D341Med (cell line): ENCODE results near the gene ITPRIP.

ENCODE experiments used
- DNase-seq: peaks from one replicate; pipeline ENCODE4 v3.0.0; 2012; ENCODE audit warnings: low spot score

Gene ITPRIP

GRCh38 chr10:104340641-104341040, 2.4 kb upstream of the ITPRIP start:
- DNase-seq: no peak

DNA sequence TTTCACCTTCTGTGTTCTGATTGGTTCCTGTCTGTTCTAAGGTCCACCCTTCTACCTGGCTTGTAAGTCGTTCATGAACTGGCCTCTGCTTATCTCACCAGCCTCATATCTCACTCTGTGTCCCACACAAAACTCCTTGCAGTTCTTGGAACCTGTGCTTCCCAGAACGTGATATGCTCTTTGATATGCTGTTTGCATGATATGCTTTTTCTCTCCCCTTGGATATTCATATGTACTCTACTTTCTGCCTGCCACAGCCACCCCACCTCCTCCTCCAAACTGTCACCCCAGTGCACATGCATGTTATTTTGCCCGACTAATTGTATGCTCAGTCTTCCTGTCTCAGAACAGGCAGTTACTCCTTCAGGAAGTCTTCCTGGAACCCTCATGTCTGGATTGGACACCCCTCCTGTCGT, 1.9 kb upstream of the ITPRIP start:
- DNase-seq: no peak

- DNase-seq: no peak
Measured at GRCh38 chr10:104339469-104340110, 1.3 kb upstream of the ITPRIP start.

GRCh38 chr10:104337521-104337984, 712 bp downstream of the ITPRIP start:
- DNase-seq: no peak

DNA sequence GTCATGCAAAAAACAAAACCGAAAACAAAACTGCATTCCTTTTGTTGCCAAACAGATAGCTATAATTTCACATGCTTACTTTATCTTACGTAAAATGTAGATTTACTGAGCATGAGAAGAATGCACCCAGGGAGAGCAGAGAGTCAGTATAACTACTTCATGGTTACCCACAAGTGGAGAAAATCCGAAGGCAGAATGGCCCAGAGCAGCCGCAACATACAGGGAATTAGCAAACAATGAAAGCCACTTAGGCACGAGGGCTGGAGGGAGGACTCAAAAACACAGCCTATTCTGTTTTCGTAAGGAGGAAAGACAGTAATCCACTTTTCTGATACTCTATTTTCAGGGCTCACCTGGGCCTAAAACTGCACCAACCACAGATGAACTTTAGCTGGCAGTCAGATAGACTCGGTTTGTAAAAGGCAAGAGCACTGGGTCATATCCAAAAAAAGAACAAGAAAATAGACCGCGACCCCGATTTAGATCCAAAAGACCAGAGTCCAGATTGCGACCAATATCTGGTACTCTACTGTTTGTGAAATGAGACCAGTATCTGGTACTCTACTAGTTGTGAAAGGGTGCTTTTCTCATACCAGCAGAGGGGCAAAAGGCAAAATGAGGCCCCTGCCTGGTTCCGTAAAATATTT, 1.3 kb downstream of the ITPRIP start:
- DNase-seq: no peak

GRCh38 chr10:104334965-104335650, 3.2 kb downstream of the ITPRIP start:
- DNase-seq: no peak

DNA sequence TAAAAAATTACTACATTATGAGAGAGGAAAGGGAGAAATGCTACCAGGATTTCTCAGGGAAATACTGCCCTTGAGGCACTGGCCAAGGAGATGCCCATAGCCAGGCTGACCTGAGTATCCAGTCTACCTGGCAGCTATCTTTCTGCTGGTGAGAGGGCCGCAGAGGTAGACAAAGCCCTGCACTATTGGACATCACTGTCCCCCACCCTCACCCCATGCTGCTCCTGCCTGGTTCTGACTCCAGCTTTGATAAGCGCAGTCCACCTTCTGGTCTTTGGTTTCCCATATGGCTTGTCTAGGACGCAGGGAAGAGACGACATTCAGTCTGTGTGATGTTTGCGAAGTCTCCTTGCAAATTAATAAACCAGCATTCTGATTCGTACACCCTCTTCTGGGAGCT, 3.7 kb downstream of the ITPRIP start:
- no peak for DNase-seq

- no peak for DNase-seq
Measured at GRCh38 chr10:104333728-104334373, 4.4 kb downstream of the ITPRIP start.

- no peak for DNase-seq
Measured at GRCh38 chr10:104333032-104333727, 5.1 kb downstream of the ITPRIP start.

DNA sequence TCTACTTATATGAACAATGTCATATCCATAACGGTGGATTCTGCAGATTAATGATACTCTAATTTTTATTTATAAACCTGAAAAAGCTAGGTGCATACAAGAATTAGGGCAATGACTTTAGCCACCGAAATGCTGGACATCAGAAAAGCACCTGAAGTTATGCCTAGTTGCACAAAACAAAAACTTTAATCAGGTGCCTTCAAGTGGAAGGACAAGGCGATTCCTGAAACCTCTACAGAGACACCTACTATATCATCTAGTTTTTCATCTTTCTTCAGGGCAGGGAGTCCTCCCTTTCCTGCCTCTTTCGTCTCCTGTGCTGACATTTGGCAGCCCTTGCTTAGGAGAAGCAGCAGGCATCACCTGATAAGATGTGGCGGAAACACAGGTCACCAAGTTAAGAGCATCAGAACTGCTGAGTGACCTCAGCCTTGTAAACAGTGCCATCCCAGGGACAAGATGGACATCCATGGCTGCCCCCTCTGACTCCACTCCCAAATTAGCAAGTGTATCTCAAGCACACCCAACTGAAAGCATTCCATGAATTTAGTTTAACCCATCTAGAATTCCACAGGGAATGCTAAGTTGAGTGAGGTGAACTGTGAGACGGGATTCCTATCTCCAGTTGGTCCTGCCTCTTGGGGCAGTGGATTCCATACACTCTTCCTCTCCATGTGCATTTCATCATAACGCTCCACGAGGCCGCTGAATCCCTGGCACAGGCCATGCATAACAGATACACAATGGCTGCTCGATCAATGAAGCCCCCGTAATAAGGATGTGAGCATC, 5.8 kb downstream of the ITPRIP start:
- DNase-seq: no peak

DNA sequence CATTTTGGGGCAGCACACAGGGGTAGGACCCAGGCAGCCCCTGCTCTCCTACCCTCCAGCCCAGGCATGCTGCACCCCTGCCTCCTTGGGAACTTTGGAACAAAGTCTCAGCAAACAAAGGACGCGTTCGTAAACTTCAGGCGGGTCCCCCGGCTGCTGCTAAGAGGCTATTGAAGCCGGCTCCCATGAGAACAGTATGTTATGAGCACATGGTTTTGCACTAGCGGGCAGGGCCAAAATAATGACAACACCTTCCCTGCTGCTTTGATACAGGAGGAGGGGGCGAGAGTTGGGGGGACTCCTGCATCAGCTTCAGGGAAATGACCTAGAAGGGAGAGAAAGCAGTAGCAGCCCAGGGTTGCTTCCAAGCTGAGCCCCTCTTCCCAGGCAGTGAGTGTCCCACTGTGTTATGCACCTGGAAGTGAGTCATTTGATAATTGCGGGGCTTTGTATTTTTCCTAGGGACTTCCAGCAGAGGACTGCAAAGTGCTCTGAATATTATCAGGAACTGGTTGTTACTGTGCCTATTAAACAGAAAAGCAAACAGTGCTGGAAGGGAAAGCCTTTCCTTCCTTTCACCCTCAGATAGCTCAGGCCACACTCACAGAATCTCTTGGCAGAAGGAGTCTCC, 6.9 kb downstream of the ITPRIP start:
- DNase-seq: no peak

DNA sequence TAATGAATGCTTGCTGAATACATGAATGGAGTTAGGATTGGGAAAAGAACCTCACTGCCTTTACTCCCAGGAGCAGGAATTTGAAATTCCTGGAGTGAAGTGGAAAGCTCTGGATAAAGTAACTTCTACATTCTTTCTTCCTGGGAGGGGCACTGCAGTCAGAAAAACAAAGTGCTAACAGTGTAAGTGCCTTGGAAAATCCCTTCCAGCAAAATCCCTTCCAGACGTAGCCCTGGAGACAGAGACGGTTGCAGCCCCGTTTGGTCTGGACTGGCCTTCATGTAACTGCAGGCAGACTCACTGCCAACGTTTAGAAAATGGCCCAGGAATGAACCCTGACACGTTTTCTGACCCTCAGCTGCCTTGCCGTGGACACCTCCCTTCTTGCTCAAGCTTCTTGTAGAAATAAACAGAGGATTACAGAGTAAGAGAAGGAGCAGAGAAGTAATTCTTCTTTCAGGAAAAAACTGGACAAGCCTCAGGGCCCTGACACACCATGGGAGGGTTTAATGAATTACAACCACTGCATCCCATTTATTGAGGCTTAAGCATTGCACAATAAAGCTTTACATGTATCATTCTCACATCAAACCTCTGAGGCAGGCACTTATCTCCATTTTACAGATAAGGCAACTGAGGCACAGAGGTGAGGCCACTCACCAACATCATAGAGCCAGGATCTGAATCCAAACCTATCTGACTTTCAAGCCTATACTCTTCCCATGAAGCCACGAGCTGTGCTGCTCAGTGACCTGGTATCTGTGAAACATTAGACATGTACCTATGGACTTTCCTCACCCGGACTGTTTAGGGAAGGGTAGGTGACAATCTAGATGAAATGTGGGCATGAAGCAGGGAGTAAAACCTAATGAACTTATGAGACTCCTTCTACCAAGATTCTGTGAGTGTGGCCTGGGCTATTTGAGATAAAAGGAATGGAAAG, 7.8 kb downstream of the ITPRIP start:
- DNase-seq: no peak

DNA sequence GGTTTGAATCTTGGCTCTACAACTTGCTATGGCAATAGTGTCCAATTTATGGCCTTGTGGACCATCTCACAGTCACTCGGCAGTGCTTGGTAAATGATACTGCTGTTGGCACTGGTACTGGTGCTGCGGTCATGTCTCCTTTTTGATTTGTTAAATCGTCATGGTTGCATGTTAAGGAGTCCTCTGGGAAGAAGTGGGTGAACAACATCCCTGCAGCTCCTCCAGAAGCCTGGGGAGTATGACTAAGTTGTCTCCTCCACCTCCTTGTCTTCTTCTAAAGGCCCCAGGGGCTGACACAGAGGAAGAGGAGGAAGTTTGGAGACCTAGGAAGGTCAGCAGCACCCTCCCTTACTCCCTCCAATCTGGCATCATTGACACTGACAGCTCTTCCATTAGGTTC, 8.5 kb downstream of the ITPRIP start:
- DNase-seq: no peak

DNA sequence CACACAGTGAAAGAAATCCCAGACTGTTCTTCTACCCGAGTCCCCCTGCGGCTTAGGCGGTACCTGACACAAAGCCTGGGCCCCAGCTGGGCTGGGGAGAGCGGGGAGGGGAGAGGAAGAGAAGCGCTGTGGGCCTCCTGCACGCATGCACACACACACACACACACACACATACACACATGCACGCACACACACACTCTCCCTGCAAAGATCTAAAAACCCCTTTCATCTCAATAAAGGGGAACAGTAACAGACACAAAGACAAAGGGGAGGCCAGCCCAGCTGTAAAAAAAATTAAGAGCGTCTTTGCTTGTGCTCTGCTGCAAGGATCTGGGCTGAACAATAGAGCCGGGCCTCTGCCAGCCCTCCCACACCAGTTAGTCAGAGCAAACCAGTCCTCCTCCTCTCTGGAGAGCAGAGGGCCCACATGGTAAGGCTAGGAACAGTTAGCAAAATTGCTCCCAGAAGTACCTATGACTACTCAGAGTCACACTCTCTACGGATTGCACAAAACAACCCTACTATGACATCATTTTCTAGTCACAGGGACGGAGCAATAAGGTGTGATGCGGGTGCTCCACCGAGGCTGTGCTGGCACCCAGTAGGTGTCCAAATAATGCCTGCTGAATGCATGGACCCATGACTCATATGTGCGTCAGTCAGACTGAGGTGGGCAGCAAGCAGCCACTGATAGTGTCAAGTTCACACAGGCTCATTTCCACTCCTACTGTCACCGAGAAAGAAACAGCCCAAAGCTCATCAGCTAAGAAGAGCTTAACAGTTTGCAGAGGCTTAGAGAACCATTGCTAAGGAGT, 9.2 kb downstream of the ITPRIP start:
- DNase-seq: no peak

GRCh38 chr10:104328646-104328895, 9.7 kb downstream of the ITPRIP start:
- no peak for DNase-seq

DNA sequence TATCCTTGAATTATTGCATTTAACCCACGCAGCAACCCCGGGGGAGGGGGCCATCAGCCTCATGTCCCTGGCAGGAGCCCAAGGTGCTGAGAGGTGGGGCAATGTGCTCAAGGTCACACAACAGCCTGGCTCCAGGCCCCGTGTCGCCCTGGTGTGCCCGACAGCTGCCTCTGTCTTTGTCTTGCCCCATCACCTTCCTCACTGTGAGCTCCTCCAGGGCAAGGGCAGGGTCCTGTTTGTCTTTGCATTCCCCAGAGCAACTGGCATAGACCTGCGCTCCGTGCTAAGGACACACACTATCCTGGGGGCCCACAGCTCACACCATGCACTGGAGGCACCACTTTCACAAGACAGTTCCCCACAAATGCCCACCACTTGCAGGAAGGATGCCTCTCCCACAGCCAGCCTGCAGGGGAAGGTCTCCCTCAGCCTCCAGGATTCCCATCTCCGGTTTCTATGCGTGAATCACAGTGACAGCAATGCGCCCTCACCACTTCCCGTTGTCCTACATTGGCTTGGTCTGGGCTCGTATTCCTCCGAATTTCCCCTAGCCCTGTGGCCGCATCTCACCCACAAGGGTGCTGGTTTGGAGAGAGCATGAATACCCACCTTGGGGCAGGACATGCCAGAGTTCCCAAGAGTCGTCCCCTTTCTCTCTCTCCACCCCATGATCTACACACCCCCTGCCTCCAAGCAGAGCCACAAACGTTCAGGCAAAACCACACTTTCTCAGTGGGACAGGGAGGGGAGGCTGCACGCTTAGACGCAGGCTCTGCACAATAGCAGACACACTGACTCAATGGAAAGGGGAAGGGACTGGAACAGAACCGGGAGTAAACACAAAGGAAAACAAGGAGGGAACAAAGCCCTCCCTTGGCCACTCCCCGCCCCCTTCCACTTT, 10.3 kb downstream of the ITPRIP start:
- DNase-seq: no peak

DNA sequence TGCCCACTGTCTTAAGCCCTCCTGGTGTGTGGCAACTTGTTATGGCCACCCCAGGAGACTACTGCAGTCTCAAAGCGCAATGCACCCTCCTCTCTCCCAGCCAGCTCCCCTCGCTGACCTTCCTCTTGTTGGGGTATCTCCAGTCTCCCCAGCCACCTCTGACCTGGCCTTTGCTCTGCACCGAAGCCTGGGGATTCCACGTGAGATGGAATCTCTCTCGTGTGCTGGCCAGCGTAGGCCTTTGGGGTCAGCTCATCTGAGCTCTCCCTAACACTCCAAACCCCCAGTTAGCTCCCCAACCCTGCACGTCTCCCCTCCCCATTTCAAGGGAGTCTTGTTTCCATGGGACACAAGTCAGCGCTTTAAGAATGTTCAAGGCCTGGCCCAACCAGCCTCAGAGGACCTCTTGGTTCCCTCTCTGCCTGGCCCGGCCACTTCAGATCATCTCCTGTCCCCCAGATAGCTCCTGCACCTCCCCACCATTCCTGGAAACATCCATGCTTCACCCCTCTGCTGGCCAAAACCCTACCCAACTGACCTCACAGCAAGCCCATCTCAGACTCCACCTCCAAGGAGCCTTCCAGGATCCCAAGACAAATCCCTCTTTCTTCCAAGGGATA, 11.2 kb downstream of the ITPRIP start:
- no peak for DNase-seq
